ENCODE measurements around the gene TMEM151A.

DNA sequence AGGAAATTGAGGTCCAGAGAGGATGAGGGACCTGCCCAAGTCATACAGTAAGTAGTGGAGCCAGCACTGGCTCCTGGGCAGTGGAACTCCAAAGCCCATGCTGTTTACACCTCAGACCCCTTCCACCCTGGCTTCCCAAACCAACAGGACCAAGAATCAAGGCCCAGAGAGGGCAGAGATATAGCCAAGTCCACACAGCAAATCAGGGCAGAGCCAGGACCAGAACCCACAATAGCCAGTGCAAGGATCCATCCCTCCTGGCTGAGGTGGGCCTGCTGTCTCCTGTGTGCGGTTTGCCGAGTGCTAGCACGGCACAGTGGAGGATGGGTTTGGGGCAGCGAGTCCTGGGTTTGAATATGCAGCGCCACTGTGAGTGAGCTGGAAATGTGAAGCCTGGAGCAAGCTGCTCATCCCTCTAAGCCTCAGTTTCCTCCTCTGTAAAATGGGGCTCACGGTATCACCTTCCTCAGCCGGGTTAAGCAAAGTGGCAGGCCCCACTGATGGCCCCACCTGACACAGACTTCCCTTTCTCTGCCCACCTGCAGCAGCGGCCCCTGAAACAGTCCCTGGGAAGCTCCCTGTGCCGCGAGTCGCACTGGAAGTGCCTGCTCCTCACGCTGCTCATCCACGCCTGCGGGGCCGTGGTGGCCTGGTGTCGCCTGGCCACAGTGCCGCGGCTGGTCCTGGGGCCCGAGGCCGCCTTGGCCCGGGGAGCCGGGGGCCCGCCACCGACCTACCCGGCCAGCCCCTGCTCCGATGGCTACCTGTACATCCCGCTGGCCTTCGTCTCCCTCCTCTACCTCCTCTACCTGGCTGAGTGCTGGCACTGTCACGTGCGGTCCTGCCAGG, 2.3 kb downstream of the TMEM151A start:
- TF ChIP-seq, protein P1, sequence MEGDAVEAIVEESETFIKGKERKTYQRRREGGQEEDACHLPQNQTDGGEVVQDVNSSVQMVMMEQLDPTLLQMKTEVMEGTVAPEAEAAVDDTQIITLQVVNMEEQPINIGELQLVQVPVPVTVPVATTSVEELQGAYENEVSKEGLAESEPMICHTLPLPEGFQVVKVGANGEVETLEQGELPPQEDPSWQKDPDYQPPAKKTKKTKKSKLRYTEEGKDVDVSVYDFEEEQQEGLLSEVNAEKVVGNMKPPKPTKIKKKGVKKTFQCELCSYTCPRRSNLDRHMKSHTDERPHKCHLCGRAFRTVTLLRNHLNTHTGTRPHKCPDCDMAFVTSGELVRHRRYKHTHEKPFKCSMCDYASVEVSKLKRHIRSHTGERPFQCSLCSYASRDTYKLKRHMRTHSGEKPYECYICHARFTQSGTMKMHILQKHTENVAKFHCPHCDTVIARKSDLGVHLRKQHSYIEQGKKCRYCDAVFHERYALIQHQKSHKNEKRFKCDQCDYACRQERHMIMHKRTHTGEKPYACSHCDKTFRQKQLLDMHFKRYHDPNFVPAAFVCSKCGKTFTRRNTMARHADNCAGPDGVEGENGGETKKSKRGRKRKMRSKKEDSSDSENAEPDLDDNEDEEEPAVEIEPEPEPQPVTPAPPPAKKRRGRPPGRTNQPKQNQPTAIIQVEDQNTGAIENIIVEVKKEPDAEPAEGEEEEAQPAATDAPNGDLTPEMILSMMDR (IDR thresholded peaks at IDR 0.05; ENCODE audit: low read depth, low read length, missing input control): no peak
- TF ChIP-seq, protein P2, sequence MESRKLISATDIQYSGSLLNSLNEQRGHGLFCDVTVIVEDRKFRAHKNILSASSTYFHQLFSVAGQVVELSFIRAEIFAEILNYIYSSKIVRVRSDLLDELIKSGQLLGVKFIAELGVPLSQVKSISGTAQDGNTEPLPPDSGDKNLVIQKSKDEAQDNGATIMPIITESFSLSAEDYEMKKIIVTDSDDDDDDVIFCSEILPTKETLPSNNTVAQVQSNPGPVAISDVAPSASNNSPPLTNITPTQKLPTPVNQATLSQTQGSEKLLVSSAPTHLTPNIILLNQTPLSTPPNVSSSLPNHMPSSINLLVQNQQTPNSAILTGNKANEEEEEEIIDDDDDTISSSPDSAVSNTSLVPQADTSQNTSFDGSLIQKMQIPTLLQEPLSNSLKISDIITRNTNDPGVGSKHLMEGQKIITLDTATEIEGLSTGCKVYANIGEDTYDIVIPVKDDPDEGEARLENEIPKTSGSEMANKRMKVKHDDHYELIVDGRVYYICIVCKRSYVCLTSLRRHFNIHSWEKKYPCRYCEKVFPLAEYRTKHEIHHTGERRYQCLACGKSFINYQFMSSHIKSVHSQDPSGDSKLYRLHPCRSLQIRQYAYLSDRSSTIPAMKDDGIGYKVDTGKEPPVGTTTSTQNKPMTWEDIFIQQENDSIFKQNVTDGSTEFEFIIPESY (IDR thresholded peaks at IDR 0.05): no peak
- TF ChIP-seq, protein P3, sequence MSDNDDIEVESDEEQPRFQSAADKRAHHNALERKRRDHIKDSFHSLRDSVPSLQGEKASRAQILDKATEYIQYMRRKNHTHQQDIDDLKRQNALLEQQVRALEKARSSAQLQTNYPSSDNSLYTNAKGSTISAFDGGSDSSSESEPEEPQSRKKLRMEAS (IDR thresholded peaks at IDR 0.05): no peak
- TF ChIP-seq HNF4G (IDR thresholded peaks at IDR 0.05): no peak
- TF ChIP-seq, protein P4, sequence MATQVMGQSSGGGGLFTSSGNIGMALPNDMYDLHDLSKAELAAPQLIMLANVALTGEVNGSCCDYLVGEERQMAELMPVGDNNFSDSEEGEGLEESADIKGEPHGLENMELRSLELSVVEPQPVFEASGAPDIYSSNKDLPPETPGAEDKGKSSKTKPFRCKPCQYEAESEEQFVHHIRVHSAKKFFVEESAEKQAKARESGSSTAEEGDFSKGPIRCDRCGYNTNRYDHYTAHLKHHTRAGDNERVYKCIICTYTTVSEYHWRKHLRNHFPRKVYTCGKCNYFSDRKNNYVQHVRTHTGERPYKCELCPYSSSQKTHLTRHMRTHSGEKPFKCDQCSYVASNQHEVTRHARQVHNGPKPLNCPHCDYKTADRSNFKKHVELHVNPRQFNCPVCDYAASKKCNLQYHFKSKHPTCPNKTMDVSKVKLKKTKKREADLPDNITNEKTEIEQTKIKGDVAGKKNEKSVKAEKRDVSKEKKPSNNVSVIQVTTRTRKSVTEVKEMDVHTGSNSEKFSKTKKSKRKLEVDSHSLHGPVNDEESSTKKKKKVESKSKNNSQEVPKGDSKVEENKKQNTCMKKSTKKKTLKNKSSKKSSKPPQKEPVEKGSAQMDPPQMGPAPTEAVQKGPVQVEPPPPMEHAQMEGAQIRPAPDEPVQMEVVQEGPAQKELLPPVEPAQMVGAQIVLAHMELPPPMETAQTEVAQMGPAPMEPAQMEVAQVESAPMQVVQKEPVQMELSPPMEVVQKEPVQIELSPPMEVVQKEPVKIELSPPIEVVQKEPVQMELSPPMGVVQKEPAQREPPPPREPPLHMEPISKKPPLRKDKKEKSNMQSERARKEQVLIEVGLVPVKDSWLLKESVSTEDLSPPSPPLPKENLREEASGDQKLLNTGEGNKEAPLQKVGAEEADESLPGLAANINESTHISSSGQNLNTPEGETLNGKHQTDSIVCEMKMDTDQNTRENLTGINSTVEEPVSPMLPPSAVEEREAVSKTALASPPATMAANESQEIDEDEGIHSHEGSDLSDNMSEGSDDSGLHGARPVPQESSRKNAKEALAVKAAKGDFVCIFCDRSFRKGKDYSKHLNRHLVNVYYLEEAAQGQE (IDR thresholded peaks at IDR 0.05): no peak
- TF ChIP-seq, protein P5, sequence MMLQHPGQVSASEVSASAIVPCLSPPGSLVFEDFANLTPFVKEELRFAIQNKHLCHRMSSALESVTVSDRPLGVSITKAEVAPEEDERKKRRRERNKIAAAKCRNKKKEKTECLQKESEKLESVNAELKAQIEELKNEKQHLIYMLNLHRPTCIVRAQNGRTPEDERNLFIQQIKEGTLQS (IDR thresholded peaks at IDR 0.05): no peak
- TF ChIP-seq YY1 (IDR thresholded peaks at IDR 0.05): no peak

All from liver (tissue), 3 donors.